Tongue (tissue), 2 donors: ENCODE data around the gene TMEM163. TPM values are rescaled to one million over a fixed set of nuclear protein-coding genes. Genes with fewer than 3 reads are reported as not detected.

Experiments
- DNase-seq: peaks from one replicate; pipeline ENCODE4 v3.0.0-alpha.2; 2015
- total RNA-seq: library from RNA; depleted of rRNA; stranded (reverse); fragments of >200 nt; gene quantifications from one replicate; pipeline ENCODE4 v1.2.3, GENCODE V29; 2014

The TMEM163 gene
- total RNA-seq, 1 donor from 2014 or later, result 0.72 TPM

DNA sequence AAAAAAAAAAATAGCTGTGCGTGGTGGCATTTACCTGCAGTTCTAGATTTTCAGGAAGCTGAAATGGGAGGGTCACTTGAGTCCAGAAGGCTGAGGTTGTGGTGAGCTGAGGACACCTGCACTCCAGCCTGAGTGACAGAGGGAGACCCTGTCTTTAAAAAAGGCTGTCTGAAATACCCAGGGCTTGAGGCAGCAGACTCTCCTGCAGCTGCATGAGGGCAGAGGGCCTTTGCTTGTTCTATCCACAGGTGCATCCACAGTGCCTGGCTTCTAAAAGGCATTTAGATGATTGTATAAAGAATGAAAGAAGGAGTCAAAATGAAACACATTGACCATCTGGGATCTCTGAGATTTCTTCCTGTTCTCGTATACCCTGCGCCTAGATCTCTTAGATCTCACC, 312.1 kb downstream of the TMEM163 start:
- no peak for DNase-seq

DNA sequence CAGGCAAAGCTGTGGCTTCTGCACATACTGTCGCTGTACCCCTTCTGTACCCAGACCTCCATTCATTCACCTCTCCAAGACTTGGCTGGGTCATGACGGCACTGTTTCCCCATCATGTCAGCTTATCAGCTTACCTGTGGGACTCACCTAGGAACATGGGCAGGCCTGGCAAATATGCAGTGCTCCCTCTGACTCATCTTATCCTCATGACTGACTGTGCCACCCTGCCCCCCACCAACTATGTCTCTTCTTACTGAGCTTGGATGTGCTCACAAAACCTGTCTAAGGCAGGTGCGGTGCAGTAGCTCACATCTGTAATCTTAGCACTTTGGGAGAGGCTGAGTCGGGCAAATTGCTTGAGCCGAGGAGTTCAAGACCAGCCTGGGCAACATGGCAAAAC, 312.5 kb downstream of the TMEM163 start:
- DNase-seq, result no peak

Other genes with a start within 250 kb of the TMEM163 start
- not detected for gene ACMSD, start 119.6 kb upstream of the TMEM163 start, total RNA-seq
- gene CCNT2, start 199.8 kb upstream of the TMEM163 start, total RNA-seq, result 59.4 TPM